IMR-90 (cell line): ENCODE measurements around the gene GPRC5B. TPM values are rescaled to one million over a fixed set of nuclear protein-coding genes. Genes with fewer than 3 reads are reported as not detected.
A peak's percentile ranks its signal among the peaks of the same experiment; 100 is the strongest.

Experiments
- ATAC-seq: fragments of 200-7000 bp; cut with Tn5 transposase; 2 replicates; pipeline ENCODE4 v1.9.1; 2020; ENCODE audit warnings: low read depth, mild to moderate bottlenecking, moderate library complexity
- BruUV-seq: library from RNA; stranded (reverse); fragments of 400-500 nt; replicated peaks from 2 replicates; lab custom pipeline; 2021; lab: Mats Ljungman, UMichigan
- CTCF ChIA-PET: fragments of 300-600 bp; formaldehyde crosslinking; extraction: SDS; loops from one replicate; lab custom pipeline; 2021; ENCODE audit warnings: antibody characterized with exemption; lab: Yijun Ruan, JAX
- POLR2A ChIA-PET: fragments of 300-600 bp; sonication (Branson Sonifier 250); formaldehyde crosslinking; loops from one replicate; lab custom pipeline; 2022; ENCODE audit warnings: antibody characterized with exemption; ENCODE audit not compliant: unreplicated experiment; lab: Charles Lee
- DNase-seq: peaks from one replicate; pipeline ENCODE4 v3.0.0; 2013
- H2AFZ ChIP-seq: replicated peaks from 2 replicates; pipeline ENCODE3; 2013; ENCODE audit warnings: low read length, mild to moderate bottlenecking; ENCODE audit not compliant: poor library complexity
- H2AK5ac ChIP-seq: 2 replicates; pipeline ENCODE4 v1.6.1; 2013; ENCODE audit warnings: low read depth, low read length, inconsistent platforms
- H2AK9ac ChIP-seq: replicated peaks from 2 replicates; pipeline ENCODE3; 2013; ENCODE audit warnings: mild to moderate bottlenecking, low read depth, low read length, moderate library complexity; ENCODE audit not compliant: poor library complexity
- H2BK120ac ChIP-seq: 2 replicates; pipeline ENCODE4 v1.6.1; 2013; ENCODE audit warnings: low read depth, low read length, inconsistent platforms
- H2BK15ac ChIP-seq: 3 replicates; pipeline ENCODE4 v1.6.1; 2013; ENCODE audit warnings: low read depth, low read length, inconsistent platforms
- H2BK20ac ChIP-seq: 2 replicates; pipeline ENCODE4 v1.6.1; 2013; ENCODE audit warnings: low read depth, mild to moderate bottlenecking, inconsistent platforms, low read length, moderate library complexity
- H2BK5ac ChIP-seq: 2 replicates; pipeline ENCODE4 v1.6.1; 2013; ENCODE audit warnings: mild to moderate bottlenecking, low read depth, low read length, inconsistent platforms; ENCODE audit not compliant: poor library complexity, severe bottlenecking
- H3K14ac ChIP-seq: replicated peaks from 2 replicates; pipeline ENCODE4 v1.6.1; 2013; ENCODE audit warnings: low read depth, low read length, inconsistent platforms
- H3K18ac ChIP-seq: 2 replicates; pipeline ENCODE4 v1.6.1; 2013; ENCODE audit warnings: low read depth, low read length, control low read depth
- H3K23ac ChIP-seq: 2 replicates; pipeline ENCODE4 v1.6.1; 2013; ENCODE audit warnings: low read depth, low read length, inconsistent platforms
- H3K27ac ChIP-seq: 2 replicates; pipeline ENCODE4 v1.5.1; 2013; ENCODE audit warnings: mild to moderate bottlenecking, control low read depth, low read length; ENCODE audit not compliant: insufficient read depth
- H3K27me3 ChIP-seq: 2 replicates; pipeline ENCODE4 v1.6.1; 2013; ENCODE audit warnings: low read length; ENCODE audit not compliant: control insufficient read depth, insufficient read depth
- H3K36me3 ChIP-seq: 2 replicates; pipeline ENCODE4 v1.6.1; 2013; ENCODE audit warnings: low read length, mixed read lengths; ENCODE audit not compliant: control insufficient read depth, insufficient read depth
- H3K4ac ChIP-seq: 2 replicates; pipeline ENCODE4 v1.6.1; 2013; ENCODE audit warnings: low read depth, low read length, inconsistent platforms
- H3K4me1 ChIP-seq: 2 replicates; pipeline ENCODE4 v1.6.1; 2013; ENCODE audit warnings: low read length, mixed read lengths; ENCODE audit not compliant: control insufficient read depth, insufficient read depth
- H3K4me2 ChIP-seq: 2 replicates; pipeline ENCODE4 v1.6.1; 2013; ENCODE audit warnings: low read depth, mild to moderate bottlenecking, control low read depth, low read length, moderate library complexity
- H3K4me3 ChIP-seq: 2 replicates; pipeline ENCODE4 v1.5.1; 2013; ENCODE audit warnings: low read depth, mild to moderate bottlenecking, control low read depth, low read length, moderate library complexity; ENCODE audit not compliant: insufficient read depth
- H3K56ac ChIP-seq: 2 replicates; pipeline ENCODE4 v1.6.1; 2013; ENCODE audit warnings: low read length, inconsistent platforms; ENCODE audit not compliant: insufficient read depth; ENCODE audit errors: extremely low read depth
- H3K79me1 ChIP-seq, 2 experiments: 2 replicates each; pipeline ENCODE4 v1.6.1; 2013; ENCODE audit warnings: low read length in 2 of 2, inconsistent platforms in 1 of 2, low read depth in 1 of 2
- H3K9ac ChIP-seq: 2 replicates; pipeline ENCODE4 v1.6.1; 2013; ENCODE audit warnings: low read depth, low read length, control low read depth
- H3K9me1 ChIP-seq: 2 replicates; pipeline ENCODE4 v1.6.1; 2013; ENCODE audit warnings: low read length, inconsistent platforms; ENCODE audit not compliant: insufficient read depth
- H3K9me3 ChIP-seq: 2 replicates; pipeline ENCODE4 v1.6.1; 2013; ENCODE audit warnings: low read length; ENCODE audit not compliant: control insufficient read depth, insufficient read depth
- H4K20me1 ChIP-seq: 2 replicates; pipeline ENCODE4 v1.6.1; 2013; ENCODE audit warnings: low read length, inconsistent platforms; ENCODE audit not compliant: insufficient read depth
- H4K5ac ChIP-seq: 2 replicates; pipeline ENCODE4 v1.6.1; 2013; ENCODE audit warnings: mild to moderate bottlenecking, low read depth, low read length, control low read depth
- H4K8ac ChIP-seq, 2 experiments: 2 replicates each; pipeline ENCODE4 v1.6.1; 2013; ENCODE audit warnings: low read depth in 2 of 2, low read length in 2 of 2, control low read depth in 1 of 2, inconsistent platforms in 1 of 2
- H4K91ac ChIP-seq: 2 replicates; pipeline ENCODE4 v1.6.1; 2013; ENCODE audit warnings: low read depth, low read length, inconsistent platforms; ENCODE audit not compliant: insufficient read depth
- CEBPB ChIP-seq: IDR thresholded peaks from 2 replicates; pipeline ENCODE4 v1.6.1; 2012; ENCODE audit warnings: low read depth, low read length, improper control_type of control experiment
- RAD21 ChIP-seq: IDR thresholded peaks from 2 replicates; pipeline ENCODE4 v1.6.1; 2012; ENCODE audit warnings: low read length, improper control_type of control experiment
- WGBS, 2 experiments: methylation state at CpG; one replicate each; pipeline versions ENCODE4 v1.1.5 to v1.1.7; 2013; ENCODE audit warnings: missing lambda C conversion rate in 2 of 2; ENCODE audit not compliant: insufficient read length in 1 of 2; ENCODE audit errors: extremely low coverage in 2 of 2; 5-methylcytosine and 5-hydroxymethylcytosine counted together
- dilution Hi-C: fragments of 300-500 bp; cut with HindIII; formaldehyde crosslinking; loops from one replicate; pipeline ENCODE4 v1.14.3; 2018; ENCODE audit warnings: low sequenced_read_pairs; ENCODE audit not compliant: unreplicated experiment
- in situ Hi-C: fragments of 300-500 bp; cut with MboI; formaldehyde crosslinking; loops from 3 replicates; pipeline ENCODE4 v1.14.3; 2019; ENCODE audit warnings: low sequenced_read_pairs, inconsistent platforms, mixed read lengths
- intact Hi-C: fragments of 100-400 bp; cut with micrococcal nuclease; formaldehyde crosslinking; loops from 2 replicates; pipeline ENCODE4 v1.10.0; 2022
- polyA plus RNA-seq, 3 experiments: library from polyadenylated mRNA; depleted of rRNA; stranded (reverse); fragments of >200 nt; gene quantifications; 2 replicates each; pipeline ENCODE4 v1.2.3, GENCODE V29; 2012; ENCODE audit warnings: low replicate concordance in 1 of 3
- total RNA-seq: library from RNA; depleted of rRNA; stranded (reverse); fragments of >200 nt; gene quantifications from 2 replicates; pipeline ENCODE4 v1.2.3, GENCODE V29; 2012

GPRC5B gene
- total and polyA plus RNA-seq, 2 of the 4 experiments (the other 2 are of a cell fraction), result 2.5 to 8.5 TPM

DNA sequence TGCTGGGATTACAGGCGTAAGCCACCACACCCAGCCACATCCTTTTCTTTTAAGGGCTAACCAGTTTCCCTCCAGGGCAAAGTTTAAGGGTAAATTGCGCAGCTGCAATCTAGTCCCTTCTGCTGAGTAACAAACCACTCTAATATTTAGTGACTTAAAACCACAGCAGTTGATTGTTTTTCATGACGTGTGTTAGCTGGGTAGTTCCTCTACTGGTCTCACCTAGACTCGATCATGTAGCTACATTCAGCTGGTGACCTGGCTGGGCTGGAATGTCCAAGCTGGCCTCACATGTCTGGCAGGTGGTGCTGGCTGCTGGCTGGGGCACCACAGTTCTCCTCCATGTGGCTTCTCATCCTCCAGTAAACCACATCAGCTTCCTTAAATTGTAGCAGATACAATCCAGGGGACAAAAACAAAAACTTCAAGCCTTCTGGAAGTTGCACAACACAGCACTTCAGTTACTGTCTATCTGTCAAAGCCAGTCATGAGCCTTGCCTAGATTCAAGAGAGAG, 75.5 kb downstream of the GPRC5B start:
- H2AK5ac ChIP-seq, result peak overlapping the region; percentile 52; the same call in 1 of the 2 replicates
- peaks cover 8% of the 10 kb centered on the region for H3K9me3 ChIP-seq
- BruUV-seq, result no TSS peak
- dilution Hi-C loops (no loop called here), in situ Hi-C loops (no loop called here), intact Hi-C loops (loop anchor here (1.0 to 5.0 kb wide), 2 partner anchors 36 to 57 kb away; no protein-coding TSS in a partner anchor)
- H4K91ac ChIP-seq, result peak overlapping the region; percentile 84
- no peak for TF ChIP-seq RAD21
- TF ChIP-seq CEBPB, result peak; percentile 43
- H4K20me1 ChIP-seq, result no peaks in the 10 kb centered on the region; the same call in 1 of the 2 replicates
- peak overlapping the region; percentile 39; the same call in 2 of the 3 replicates for H2BK15ac ChIP-seq
- H3K14ac ChIP-seq, result peak overlapping the region; percentile 24; the same call in 1 of the 2 replicates
- no peak overlapping the region for H3K56ac ChIP-seq
- peak overlapping the region; percentile 59 for H2AFZ ChIP-seq
- ChIA-PET CTCF (no interaction called here), POLR2A (no interaction called here)
- DNase-seq (peak; percentile 36), ATAC-seq (no peak)
- no peaks in the 10 kb centered on the region for H3K79me1 ChIP-seq
- H3K27ac ChIP-seq, result no peak overlapping the region
- H3K27me3 ChIP-seq, result no peaks in the 10 kb centered on the region
- H3K9ac ChIP-seq, result no peak overlapping the region
- H3K4me2 ChIP-seq, result no peak overlapping the region
- peak overlapping the region; percentile 28 for H2BK20ac ChIP-seq
- no peak overlapping the region for H3K23ac ChIP-seq
- H4K8ac ChIP-seq, result peak overlapping the region; percentile 63 to 74; a peak in 2 of 4 replicates
- H2BK120ac ChIP-seq, result peak overlapping the region; percentile 60
- H2BK5ac ChIP-seq, result peak overlapping the region; percentile 27
- H3K4ac ChIP-seq, result peak overlapping the region; percentile 59
- peaks cover 8% of the 10 kb centered on the region for H3K9me1 ChIP-seq
- H4K5ac ChIP-seq, result 0 out of 2 replicates have a peak overlapping the region, but pooled peaks have one; percentile 41
- no peak overlapping the region for H3K4me3 ChIP-seq
- H2AK9ac ChIP-seq, result no peak overlapping the region
- H3K36me3 ChIP-seq, result no peaks in the 10 kb centered on the region
- peaks cover 13% of the 10 kb centered on the region for H3K4me1 ChIP-seq
- peak overlapping the region; percentile 63; the same call in 1 of the 2 replicates for H3K18ac ChIP-seq
- WGBS, 2 experiments, result 78% methylated on average over 1 of the region's 4 CpGs; no CpG with 5 or more reads in 1 of the 2 experiments
